GM18520 (cell line): ENCODE results near the gene CLIC5.

Experiments used
- ATAC-seq: cut with Tn5 transposase; IDR thresholded peaks from one replicate; pipeline ENCODE4 v1.9.1; 2021; ENCODE audit not compliant: unreplicated experiment

The CLIC5 gene

DNA sequence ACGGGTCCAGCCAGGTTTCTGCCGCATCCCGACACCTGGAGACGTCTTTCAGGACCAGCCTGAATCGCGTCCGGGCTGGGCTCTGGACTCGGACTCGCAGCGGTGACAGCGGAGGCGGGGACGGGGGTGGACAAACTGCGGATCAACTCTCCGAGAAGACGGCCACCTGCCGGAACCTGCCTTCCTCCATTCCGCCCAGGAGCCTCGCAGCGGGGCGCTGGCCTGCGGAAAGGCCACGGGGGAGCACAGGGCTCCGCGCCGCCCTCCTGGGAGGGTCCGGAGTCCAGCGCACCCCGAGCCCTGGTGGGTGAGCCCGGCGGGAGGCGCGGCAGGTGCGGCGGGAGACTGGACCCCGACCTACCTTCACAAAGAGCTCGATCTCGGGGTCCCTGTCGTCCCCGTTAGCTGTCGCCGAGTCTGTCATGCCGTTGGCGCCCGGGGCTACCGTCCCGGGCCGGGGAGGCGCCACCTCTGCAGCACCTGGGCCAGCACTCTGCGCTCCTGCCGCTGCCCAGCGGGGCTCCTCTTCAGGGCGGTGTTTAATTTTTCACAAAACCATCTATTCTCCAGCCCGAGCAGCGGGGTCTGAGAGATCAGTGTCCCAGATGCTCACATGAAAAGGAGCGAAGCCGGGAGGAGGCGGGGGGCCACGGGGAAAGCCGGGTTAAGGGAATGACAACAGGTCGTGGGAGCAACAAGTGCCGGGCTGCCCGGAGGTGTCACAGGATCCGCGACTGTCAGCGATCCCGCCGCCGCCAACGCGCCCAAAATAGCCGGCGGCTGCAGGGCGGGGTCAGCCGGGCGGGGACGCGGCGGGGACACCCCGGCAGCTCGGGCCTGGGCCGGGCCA lies at the start of gene CLIC5:
Gene CLIC5 (minus strand): TSS at position 742 of the 850 bp plus-strand sequence. CDS start 318 bp downstream, at position 424.
- no peak for ATAC-seq

DNA sequence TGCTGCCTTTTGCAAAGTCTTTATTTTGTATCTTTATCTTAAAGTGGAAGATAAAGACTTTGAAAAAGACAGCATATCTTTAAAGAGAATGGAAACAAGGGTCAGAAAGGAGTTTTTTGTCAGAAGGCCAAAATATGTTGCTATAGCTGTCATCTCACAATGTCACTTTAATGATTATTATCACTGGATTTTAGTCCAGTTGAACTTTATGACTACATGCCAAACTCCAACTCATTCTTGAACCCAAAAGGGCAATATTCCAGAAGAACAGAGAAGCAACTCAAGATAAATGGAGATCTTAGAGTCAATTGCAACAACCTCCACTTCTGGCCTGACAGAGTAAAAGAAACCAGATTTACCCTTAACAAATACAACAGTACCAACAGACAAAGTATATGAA lies 47.3 kb upstream of the CLIC5 start:
- no peak for ATAC-seq

GRCh38 chr6:46062312-46062711 lies 46.7 kb upstream of the CLIC5 start:
- ATAC-seq, result no peak

- ATAC-seq, result no peak
Observed at GRCh38 chr6:46061497-46061896, 45.8 kb upstream of the CLIC5 start.

- ATAC-seq, result no peak
Observed at GRCh38 chr6:46059608-46060007, 43.9 kb upstream of the CLIC5 start.

- no peak for ATAC-seq
Observed at GRCh38 chr6:46058951-46059350, 43.3 kb upstream of the CLIC5 start.

- ATAC-seq, result no peak
Observed at GRCh38 chr6:46057792-46058191, 42.1 kb upstream of the CLIC5 start.

- ATAC-seq, result no peak
Observed at GRCh38 chr6:46056906-46057529, 41.4 kb upstream of the CLIC5 start.

DNA sequence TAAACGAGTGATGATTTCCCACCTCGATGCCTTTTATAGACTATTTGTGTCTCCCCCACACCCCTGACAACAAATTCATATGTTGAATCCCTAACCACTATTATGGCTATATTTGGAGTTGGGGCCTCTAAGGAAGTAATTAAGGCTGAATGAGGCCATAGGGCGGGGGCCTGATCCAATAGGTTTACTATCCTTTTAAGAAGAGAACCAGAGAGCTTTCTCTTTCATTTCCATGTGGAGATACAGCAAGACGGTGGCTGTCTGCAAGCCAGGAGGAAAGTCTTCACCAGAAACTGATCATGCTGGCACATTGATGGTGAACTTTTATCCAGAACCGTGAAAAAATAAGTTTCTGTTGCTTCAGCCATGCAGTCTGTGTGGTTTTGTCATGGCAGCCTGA lies 38.9 kb upstream of the CLIC5 start:
- ATAC-seq, result no peak

DNA sequence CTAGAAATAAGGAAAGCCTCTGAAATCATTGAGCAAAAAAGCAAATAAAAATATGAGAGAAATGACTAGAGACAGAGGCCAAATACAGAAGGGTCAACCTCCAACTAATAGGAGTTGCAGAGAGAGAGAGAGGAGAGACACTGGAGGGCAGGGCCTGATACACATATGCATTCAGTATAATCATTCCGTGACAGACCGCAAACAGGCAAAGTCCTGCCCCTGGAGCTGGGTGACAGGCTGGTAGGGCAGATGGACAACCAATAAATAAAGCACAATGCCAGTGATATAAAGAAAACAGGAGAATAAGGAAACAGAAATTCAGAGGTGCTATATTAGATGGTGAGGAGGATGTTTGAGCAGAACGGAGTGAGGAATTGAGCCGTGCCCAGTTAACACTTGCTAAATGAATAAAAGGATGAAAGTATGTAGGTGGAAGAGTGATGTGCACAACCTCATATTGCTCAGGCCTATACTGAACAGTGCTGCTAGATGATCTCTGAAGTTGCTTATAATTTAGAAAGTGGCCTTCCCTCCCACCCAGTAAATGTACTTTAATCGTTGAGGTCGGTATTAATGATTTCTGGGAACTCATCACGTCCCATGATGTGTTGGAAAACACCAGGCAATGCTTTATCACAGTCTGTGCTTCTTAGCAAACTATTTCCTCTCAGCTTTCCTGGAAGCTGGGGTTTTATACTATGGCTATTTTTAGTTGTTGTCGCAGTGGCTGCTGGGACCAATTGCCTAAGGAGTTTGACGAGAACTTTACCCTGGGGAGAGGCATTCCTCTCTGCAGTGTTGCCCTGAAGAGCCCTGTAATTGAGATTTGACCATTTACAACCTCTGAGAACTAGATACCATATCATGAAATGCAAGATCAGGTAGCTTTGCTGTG lies 37.6 kb upstream of the CLIC5 start:
- no peak for ATAC-seq

DNA sequence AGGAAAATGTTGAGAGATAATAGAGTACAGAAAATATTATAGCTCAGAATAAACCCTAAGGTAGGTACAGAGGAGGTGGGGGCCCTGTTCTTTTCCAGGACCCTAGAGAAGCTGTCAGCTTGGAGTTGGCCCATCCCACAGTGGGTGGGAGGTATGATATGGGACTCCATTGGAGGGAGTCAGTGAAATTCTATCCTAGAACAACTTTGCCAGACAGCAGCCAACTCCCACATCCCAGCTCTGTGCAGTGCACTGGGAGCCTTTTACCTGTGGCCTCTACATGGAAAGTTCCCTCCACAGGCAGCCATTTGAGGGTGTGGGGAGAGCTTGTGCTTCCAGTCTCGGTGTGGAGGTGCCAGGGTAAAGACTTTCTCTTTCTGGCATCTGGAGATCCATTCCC lies 36.8 kb upstream of the CLIC5 start:
- ATAC-seq, result no peak

- ATAC-seq, result no peak
Observed at GRCh38 chr6:46051962-46052361, 36.3 kb upstream of the CLIC5 start.

GRCh38 chr6:46050845-46051405 lies 35.3 kb upstream of the CLIC5 start:
- no peak for ATAC-seq

GRCh38 chr6:46048646-46049297 lies 33.1 kb upstream of the CLIC5 start:
- ATAC-seq, result no peak

DNA sequence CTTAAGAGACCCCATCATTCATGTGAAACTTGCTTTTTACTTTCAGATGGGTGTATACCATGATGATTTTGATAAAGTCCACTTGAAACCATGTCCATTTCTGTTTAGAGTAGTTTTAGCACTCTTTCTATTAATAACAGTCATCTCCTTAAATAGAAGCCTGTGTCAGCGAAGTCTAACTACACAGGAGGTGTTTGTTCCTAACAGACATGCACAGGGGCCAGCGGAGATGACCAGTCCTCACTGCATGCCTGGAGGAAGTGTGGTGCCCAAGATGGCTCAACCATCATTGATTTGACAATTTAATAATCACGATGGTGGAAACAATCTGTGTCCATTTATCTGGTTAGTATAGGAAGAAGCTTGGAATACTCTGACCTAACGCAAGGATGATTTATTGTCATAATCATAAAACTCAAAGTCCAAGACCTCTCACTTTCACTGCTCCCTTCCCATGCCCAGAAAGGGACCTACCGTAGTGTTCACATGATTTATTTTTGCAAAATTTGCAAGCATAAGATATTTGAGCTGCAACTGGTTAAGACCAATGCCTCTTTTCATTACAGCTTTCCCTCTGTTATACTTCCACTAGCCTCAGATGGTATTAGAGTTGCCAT lies 31.0 kb upstream of the CLIC5 start:
- no peak for ATAC-seq

DNA sequence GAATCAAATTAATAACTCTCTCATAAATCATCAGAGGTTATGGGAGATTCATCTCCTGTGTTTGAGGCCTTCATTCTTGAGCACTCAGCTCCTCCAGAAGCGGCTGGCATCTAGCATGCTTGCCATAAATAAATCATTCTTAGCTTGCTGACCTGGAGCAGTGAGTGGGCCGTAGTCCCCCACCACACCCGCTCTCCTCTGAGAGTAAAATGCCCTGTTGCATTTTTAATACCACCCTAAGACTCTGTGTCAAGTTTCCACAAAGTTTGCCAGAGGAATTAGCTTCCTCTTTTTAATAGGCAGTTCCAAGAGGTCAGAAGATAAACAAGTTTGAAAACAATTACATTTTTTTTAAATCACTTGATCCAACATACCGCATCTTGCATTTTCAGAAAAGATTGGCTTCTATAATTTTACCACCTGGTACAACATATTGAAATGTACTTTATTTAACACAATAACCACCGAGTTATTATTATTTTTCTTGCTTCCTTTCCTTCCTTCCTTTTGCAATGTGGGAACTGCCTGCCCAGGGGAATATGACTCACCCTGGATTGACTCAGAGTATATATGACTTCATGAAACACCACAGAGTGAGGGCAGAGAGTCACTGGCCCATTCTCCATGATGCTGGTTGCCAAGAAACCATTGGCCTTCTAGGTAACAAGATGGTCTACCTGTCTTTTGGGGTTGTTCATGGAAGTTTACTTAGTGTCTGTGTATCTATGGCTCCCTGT lies 29.4 kb upstream of the CLIC5 start:
- ATAC-seq, result no peak

DNA sequence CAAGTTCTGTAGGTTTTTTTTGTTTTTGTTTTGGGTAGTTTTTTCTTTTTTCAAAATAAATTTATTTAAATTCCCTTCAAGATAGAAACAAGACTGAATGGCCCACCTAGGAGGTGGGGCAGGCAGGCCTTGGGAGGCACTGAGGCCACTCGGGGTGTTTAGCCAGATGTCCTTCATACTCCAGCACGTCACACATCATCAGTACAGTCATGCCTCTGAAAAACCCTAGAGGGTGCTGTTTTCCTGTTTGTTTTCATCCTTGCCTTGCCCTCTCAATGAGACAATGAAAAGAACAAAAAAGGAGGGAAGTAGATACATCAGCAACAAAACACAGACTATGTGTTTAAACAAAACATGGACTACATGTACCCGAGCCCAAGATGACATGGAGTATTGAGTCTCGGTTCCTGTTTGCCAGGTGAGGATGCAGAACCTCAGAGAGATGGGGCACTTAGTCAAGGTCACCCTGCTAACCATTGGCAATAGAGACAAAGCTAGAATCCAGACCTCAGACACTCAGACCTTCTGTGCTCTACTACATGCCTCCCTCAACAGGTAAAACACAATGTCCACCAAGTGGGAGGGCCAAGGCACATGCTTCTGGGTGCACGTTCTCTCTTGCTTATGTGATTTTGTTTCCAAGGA lies 26.8 kb upstream of the CLIC5 start:
- ATAC-seq, result peak; percentile 70

GRCh38 chr6:46040288-46040687 lies 24.6 kb upstream of the CLIC5 start:
- no peak for ATAC-seq

DNA sequence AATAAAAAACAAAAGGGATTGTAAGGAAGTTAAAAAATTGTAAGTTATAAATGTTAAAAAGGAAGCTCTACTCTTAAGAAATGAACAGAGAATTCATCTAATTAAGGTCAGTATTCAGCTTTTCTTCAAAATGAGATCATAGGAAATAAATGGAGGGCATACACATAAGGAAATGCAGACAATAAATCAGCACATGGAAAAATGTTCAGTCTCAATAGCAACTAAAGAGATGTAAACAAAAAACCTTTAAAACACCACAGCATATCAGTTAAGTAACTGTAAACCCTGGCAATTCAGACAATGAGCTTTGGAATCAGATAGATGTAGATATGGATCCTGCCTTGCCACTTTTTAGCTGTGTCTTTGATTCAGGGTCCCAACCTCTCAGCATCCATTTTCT lies 24.0 kb upstream of the CLIC5 start:
- ATAC-seq, result no peak
